T-cell (primary cell): ENCODE data around the gene CKAP5. TPM values are rescaled to one million over a fixed set of nuclear protein-coding genes. Genes with fewer than 3 reads are reported as not detected.

ENCODE experiments used
- ATAC-seq, 4 experiments: fragments of 200-7000 bp in 3 of 4; fragments of 150-1000 bp in 1 of 4; cut with Tn5 transposase; replicated peaks in 1 of 4; 1 replicate in 3 of 4; 2 replicates in 1 of 4; pipeline ENCODE4 v1.10.0; 2021; ENCODE audit warnings: moderate library complexity in 3 of 4, mild to moderate bottlenecking in 2 of 4, moderate number of reproducible peaks in 1 of 4
- CTCF ChIA-PET, 2 donors: fragments of 300-600 bp; sonication (Branson Sonifier 250); formaldehyde crosslinking; loops; one replicate each; lab custom pipeline; 2022; ENCODE audit warnings: antibody characterized with exemption in 2 of 2; lab: Charles Lee
- POLR2A ChIA-PET, 2 donors: fragments of 300-600 bp; sonication (Branson Sonifier 250); formaldehyde crosslinking; loops; one replicate each; lab custom pipeline; 2022; ENCODE audit warnings: antibody characterized with exemption in 2 of 2; lab: Charles Lee
- DNase-seq, 35 experiments: peaks; one replicate each; pipeline versions ENCODE4 v3.0.0 to v3.0.0-alpha.2; 2013 to 2023
- H3K27ac ChIP-seq: one replicate; pipeline ENCODE4 v1.5.1; 2013; ENCODE audit warnings: low read length
- H3K27me3 ChIP-seq, 2 experiments: replicated peaks in 1 of 2; 1 replicate in 1 of 2; 2 replicates in 1 of 2; pipeline versions ENCODE4 v1.6.1 to v1.7.0; 2013; ENCODE audit warnings: low read length in 1 of 2, mixed read lengths in 1 of 2; ENCODE audit not compliant: control insufficient read depth in 2 of 2, insufficient read depth in 2 of 2; ENCODE audit errors: extremely low read depth in 1 of 2
- H3K36me3 ChIP-seq, 2 donors: 1 replicate in 1 of 2; 2 replicates in 1 of 2; pipeline versions ENCODE4 v1.6.1 to v1.7.0; 2013; ENCODE audit warnings: low read length in 1 of 2; ENCODE audit not compliant: control insufficient read depth in 2 of 2, insufficient read depth in 1 of 2; ENCODE audit errors: extremely low read depth in 1 of 2
- H3K4me1 ChIP-seq, 2 experiments: 1 replicate in 1 of 2; 2 replicates in 1 of 2; pipeline versions ENCODE4 v1.6.1 to v1.7.0; 2013; ENCODE audit warnings: low read length in 2 of 2, mixed read lengths in 1 of 2; ENCODE audit not compliant: insufficient read depth in 2 of 2, control insufficient read depth in 1 of 2; ENCODE audit errors: extremely low read depth in 1 of 2
- H3K4me3 ChIP-seq, 2 donors: 1 replicate in 1 of 2; 2 replicates in 1 of 2; pipeline versions ENCODE4 v1.5.1 to v1.7.0; 2013; ENCODE audit warnings: mild to moderate bottlenecking in 2 of 2, low read length in 1 of 2, moderate library complexity in 1 of 2; ENCODE audit not compliant: control insufficient read depth in 1 of 2; ENCODE audit errors: extremely low read depth in 1 of 2
- H3K9me3 ChIP-seq: 2 replicates; pipeline ENCODE4 v1.7.0; 2013
- H3K27ac Mint-ChIP-seq, 2 donors: one replicate each; pipeline ENCODE4 v1.8.0; 2020 to 2021; ENCODE audit warnings: mild to moderate bottlenecking in 2 of 2, mixed read lengths in 2 of 2
- H3K27me3 Mint-ChIP-seq, 2 donors: one replicate each; pipeline ENCODE4 v1.8.0; 2021 to 2022; ENCODE audit warnings: mixed read lengths in 2 of 2
- H3K36me3 Mint-ChIP-seq: one replicate; pipeline ENCODE4 v1.8.0; 2021; ENCODE audit warnings: mixed read lengths
- H3K4me1 Mint-ChIP-seq, 3 donors: one replicate each; pipeline ENCODE4 v1.8.0; 2020 to 2022; ENCODE audit warnings: mixed read lengths in 3 of 3, mild to moderate bottlenecking in 1 of 3
- H3K4me3 Mint-ChIP-seq, 3 donors: one replicate each; pipeline ENCODE4 v1.8.0; 2020 to 2022; ENCODE audit warnings: mild to moderate bottlenecking in 3 of 3, mixed read lengths in 3 of 3, moderate library complexity in 3 of 3
- H3K9me3 Mint-ChIP-seq, 3 donors: one replicate each; pipeline ENCODE4 v1.8.0; 2020 to 2022; ENCODE audit warnings: mixed read lengths in 3 of 3
- WGBS: methylation state at CpG from one replicate; pipeline ENCODE4 v1.1.5; 2013; ENCODE audit warnings: missing lambda C conversion rate; ENCODE audit not compliant: insufficient coverage; 5-methylcytosine and 5-hydroxymethylcytosine counted together
- total RNA-seq, 35 experiments: library from RNA in 6 of 35; stranded (reverse) in 6 of 35; fragments of 120-200 nt in 1 of 35; gene quantifications; one replicate each; pipeline versions ENCODE4 v1.2.1 to v1.2.4 and lab custom pipeline; 2013 to 2026

The CKAP5 gene
- total RNA-seq, 5 donors from 2014 or later (not counting 1 experiment from before 2014, with no cell fraction given), result 34.8 to 44.6 (median 38.0) TPM

DNA sequence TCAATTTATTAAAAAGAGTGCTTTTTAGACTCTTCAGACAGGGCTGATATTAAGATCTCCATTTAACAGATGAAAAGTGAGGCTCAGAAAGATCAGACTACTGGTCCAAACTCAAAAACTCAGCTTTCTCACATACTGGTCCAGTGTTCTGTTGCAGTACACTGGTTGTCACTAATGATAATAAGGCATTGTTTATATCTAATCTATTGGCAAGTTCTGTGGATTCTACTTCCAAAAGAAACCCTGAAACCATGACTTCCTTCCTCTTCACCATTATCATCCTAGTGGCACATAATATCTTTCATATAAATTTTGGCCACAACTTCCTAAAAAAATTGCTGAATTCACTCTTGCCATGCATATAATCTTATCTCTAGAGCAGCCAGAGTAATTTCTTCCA lies 90.1 kb downstream of the CKAP5 start:
- POLR2A ChIA-PET, result interaction anchor here in 1 of 2 donors (0.6 kb wide), 1 partner anchor 42 kb away, joined by 8 read pairs; no protein-coding TSS in a partner anchor

DNA sequence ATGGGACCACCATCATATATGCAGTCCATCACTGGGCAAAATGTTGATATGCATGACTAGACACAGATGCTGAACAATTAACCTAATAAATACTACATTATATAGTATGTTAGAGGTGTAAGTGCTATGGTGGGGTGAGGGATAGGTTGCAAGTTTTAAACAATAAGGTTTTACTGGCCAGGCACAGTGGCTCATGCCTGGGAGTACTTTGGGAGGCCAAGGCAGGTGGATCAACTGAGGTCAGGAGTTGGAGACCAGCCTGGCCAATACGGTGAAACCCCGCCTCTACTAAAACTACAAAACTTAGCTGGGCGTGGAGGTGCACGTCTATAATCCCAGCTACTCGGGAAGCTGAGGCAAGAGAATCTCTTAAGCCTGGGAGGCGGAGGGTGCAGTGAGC lies 98.9 kb downstream of the CKAP5 start:
- Mint-ChIP-seq H3K4me3 (no peak overlapping the region), H3K27me3 (no peaks in the 10 kb centered on the region), H3K9me3 (no peaks in the 10 kb centered on the region), H3K27ac (peak overlapping the region in 1 of 2 donors; percentile 44), H3K36me3 (peaks cover 60% of the 10 kb centered on the region), H3K4me1 (no peaks in the 10 kb centered on the region)
- DNase-seq (no peak), ATAC-seq (no peak)
- Histone ChIP-seq H3K9me3 (no peaks in the 10 kb centered on the region), H3K4me3 (no peak overlapping the region), H3K27ac (no peak overlapping the region), H3K4me1 (no peaks in the 10 kb centered on the region), H3K36me3 (peaks cover 12 to 81% of the 10 kb centered on the region in 2 donors), H3K27me3 (no peaks in the 10 kb centered on the region)
- CTCF ChIA-PET, result interaction anchor here in 1 of 2 donors (0.6 kb wide), 1 partner anchor 37 kb away, joined by 6 read pairs; no protein-coding TSS in a partner anchor
- POLR2A ChIA-PET, result no interaction called here
- 95% methylated on average over 5 of the region's 6 CpGs for WGBS

More for the DNA sequence above, 90.1 kb downstream of the CKAP5 start:
- no peak for DNase-seq
- Histone ChIP-seq H3K9me3 (no peaks in the 10 kb centered on the region), H3K4me3 (no peak overlapping the region), H3K27ac (no peak overlapping the region), H3K27me3 (no peaks in the 10 kb centered on the region), H3K4me1 (no peaks in the 10 kb centered on the region), H3K36me3 (peaks cover 15 to 71% of the 10 kb centered on the region in 2 donors)
- H3K27ac Mint-ChIP-seq, result no peak overlapping the region
- H3K27me3 Mint-ChIP-seq, result no peaks in the 10 kb centered on the region
- H3K4me1 Mint-ChIP-seq, result no peaks in the 10 kb centered on the region
- ATAC-seq, result no peak
- no peak overlapping the region for H3K4me3 Mint-ChIP-seq
- no peaks in the 10 kb centered on the region for H3K9me3 Mint-ChIP-seq
- H3K36me3 Mint-ChIP-seq, result peaks cover 56% of the 10 kb centered on the region
- CTCF ChIA-PET, result no interaction called here

DNA sequence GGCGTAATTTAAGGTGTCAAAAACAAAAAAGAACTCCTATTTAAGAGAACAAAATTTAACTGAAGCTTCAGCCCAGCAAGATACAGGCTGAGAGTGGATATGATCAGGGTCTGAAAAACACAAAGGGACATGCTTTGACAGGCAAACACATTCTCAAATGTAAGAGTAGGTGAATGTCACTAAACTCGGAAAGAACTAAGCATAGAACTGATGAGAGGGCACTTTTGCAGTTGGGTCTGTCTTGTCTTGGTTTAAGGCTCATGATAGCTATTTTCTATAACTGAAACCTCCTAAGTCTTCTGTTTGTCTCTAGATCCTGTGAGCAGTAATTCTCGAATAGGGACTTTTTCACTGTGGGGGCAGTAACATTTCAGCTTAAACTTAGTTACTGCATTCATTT lies 100.1 kb downstream of the CKAP5 start:
- no peaks in the 10 kb centered on the region for H3K27me3 Mint-ChIP-seq
- Histone ChIP-seq H3K36me3 (peaks cover 12 to 72% of the 10 kb centered on the region in 2 donors), H3K27ac (no peak overlapping the region), H3K4me1 (no peaks in the 10 kb centered on the region), H3K9me3 (no peaks in the 10 kb centered on the region), H3K27me3 (no peaks in the 10 kb centered on the region), H3K4me3 (no peak overlapping the region)
- no peaks in the 10 kb centered on the region for H3K9me3 Mint-ChIP-seq
- CTCF ChIA-PET, result no interaction called here
- POLR2A ChIA-PET, result interaction anchor here in 1 of 2 donors (0.5 kb wide), 1 partner anchor 829 kb away, joined by 4 read pairs; no protein-coding TSS in a partner anchor
- no CpG with 5 or more reads among the region's 3 CpGs for WGBS
- H3K4me1 Mint-ChIP-seq, result no peaks in the 10 kb centered on the region
- DNase-seq, result no peak
- H3K36me3 Mint-ChIP-seq, result peaks cover 62% of the 10 kb centered on the region
- no peak for ATAC-seq
- no peak overlapping the region for H3K27ac Mint-ChIP-seq
- no peak overlapping the region for H3K4me3 Mint-ChIP-seq

DNA sequence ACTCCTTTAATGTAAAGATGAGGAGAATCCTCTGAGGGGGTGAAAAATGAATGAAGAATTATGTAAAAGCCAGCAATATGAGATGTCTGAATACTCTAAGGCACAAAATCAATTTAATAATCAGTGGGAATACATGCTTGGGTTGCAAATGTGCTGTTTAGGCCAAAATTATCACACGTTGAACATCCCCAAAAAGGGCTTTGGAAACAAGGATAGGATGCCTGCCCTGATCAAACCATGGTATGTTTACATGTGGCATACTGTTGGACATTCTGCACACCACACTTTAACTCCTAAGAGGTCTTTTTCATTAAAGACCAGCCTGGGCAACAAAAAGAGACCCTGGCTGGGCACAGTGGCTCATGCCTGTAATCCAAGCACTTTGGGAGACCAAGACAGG lies 100.8 kb downstream of the CKAP5 start:
- Mint-ChIP-seq H3K4me3 (no peak overlapping the region), H3K27ac (no peak overlapping the region), H3K27me3 (no peaks in the 10 kb centered on the region), H3K9me3 (no peaks in the 10 kb centered on the region), H3K36me3 (peaks cover 56% of the 10 kb centered on the region), H3K4me1 (no peaks in the 10 kb centered on the region)
- ChIA-PET POLR2A (no interaction called here), CTCF (no interaction called here)
- no peak overlapping the region for H3K27ac ChIP-seq
- H3K9me3 ChIP-seq, result no peaks in the 10 kb centered on the region
- no peaks in the 10 kb centered on the region for H3K4me1 ChIP-seq
- peaks cover 9 to 65% of the 10 kb centered on the region in 2 donors for H3K36me3 ChIP-seq
- H3K4me3 ChIP-seq, result no peak overlapping the region
- DNase-seq (no peak), ATAC-seq (no peak)
- H3K27me3 ChIP-seq, result no peaks in the 10 kb centered on the region
- WGBS, result no CpG with 5 or more reads among the region's 1 CpG

DNA sequence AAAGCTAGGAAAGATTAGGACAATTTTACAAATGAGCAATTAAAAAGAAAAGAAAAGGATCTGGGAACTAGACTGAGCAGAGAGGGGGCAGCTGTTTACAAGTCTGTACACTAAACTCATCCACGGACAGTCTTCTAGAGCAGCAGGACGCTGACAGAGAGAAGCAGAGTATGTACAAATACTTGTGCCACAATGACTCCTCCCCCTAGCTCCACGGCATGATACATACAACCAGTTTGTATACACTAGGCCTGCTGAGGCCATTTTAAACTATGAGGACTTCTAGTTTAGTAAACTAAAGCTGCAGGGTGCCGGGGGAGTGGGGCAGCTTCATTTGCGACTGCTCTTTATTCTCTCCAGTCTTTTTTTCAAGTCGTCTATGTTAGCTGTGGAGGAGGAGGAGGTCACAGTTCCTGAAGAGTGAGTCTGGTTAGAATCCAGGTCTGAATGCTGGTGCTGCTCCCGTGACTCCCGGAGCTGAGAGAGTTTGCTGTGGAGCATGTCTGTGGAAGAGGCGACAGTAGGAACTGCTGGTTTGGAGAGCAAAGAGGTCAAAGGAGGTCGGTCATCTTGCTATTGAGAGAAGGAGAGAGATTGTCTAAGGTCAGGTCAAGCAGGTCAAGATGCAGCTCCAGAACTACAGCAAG lies 102.3 kb downstream of the CKAP5 start:
- Histone ChIP-seq H3K4me1 (no peaks in the 10 kb centered on the region), H3K36me3 (peaks cover 5 to 55% of the 10 kb centered on the region in 2 donors), H3K4me3 (no peak overlapping the region), H3K9me3 (no peaks in the 10 kb centered on the region), H3K27me3 (no peaks in the 10 kb centered on the region), H3K27ac (no peak overlapping the region)
- H3K9me3 Mint-ChIP-seq, result no peaks in the 10 kb centered on the region
- H3K4me3 Mint-ChIP-seq, result no peak overlapping the region
- H3K27ac Mint-ChIP-seq, result no peak overlapping the region
- no peaks in the 10 kb centered on the region for H3K4me1 Mint-ChIP-seq
- H3K36me3 Mint-ChIP-seq, result peaks cover 47% of the 10 kb centered on the region
- ATAC-seq (no peak), DNase-seq (no peak)
- no peaks in the 10 kb centered on the region for H3K27me3 Mint-ChIP-seq
- CTCF ChIA-PET, result no interaction called here
- POLR2A ChIA-PET, result no interaction called here
- WGBS, result 97% methylated on average over 9 of the region's 10 CpGs

DNA sequence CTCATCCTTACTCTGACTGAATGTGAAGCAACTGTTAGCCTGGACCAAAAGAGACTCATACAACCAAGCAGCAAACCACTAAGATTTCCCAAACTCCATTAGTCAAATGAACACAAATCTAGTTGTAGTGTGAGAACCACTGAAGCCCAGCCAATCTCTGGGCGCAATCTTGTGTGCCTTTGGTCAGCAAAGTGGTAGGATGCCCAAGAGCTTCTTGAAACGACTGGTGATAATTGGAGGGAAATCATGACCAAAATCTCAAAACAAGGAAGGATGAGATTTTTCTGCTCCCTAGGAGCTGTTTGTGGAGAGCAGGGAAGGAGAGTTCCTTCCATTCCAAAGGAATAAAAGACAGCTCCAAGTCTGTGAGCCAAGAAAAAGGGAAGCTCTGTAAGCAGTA lies 103.0 kb downstream of the CKAP5 start:
- H3K27me3 ChIP-seq, result no peaks in the 10 kb centered on the region
- no peaks in the 10 kb centered on the region for H3K4me1 ChIP-seq
- no peak overlapping the region for H3K27ac ChIP-seq
- H3K4me3 ChIP-seq, result no peak overlapping the region
- ChIA-PET POLR2A (no interaction called here), CTCF (no interaction called here)
- no peaks in the 10 kb centered on the region for H3K9me3 ChIP-seq
- Mint-ChIP-seq H3K27ac (no peak overlapping the region), H3K9me3 (no peaks in the 10 kb centered on the region), H3K4me3 (no peak overlapping the region), H3K27me3 (no peaks in the 10 kb centered on the region), H3K36me3 (peaks cover 45% of the 10 kb centered on the region), H3K4me1 (no peaks in the 10 kb centered on the region)
- H3K36me3 ChIP-seq, result peaks cover 5 to 52% of the 10 kb centered on the region in 2 donors
- no CpG with 5 or more reads among the region's 2 CpGs for WGBS
- DNase-seq (no peak), ATAC-seq (no peak)
